WTC11 (cell line): ENCODE data around the gene EGFL8.
"Not testable (repeated sequence)": the region's sequence is repeated elsewhere in the genome, so short reads cannot be mapped to it uniquely, and the experiment has no call there.

Experiments used
- ETV6 ChIP-seq: sonication (generic); formaldehyde crosslinking; IDR thresholded peaks from 2 replicates; pipeline ENCODE4 v1.8.1; 2022; ENCODE audit warnings: mild to moderate bottlenecking, missing genetic modification reagents
- IRF2 ChIP-seq: sonication (generic); formaldehyde crosslinking; IDR thresholded peaks from 2 replicates; pipeline ENCODE4 v1.8.0; 2022; ENCODE audit warnings: low read depth, missing genetic modification reagents, borderline replicate concordance
- JUN ChIP-seq: sonication (generic); formaldehyde crosslinking; IDR thresholded peaks from 2 replicates; pipeline ENCODE4 v1.8.0; 2023; ENCODE audit warnings: mild to moderate bottlenecking, missing genetic modification reagents
- TEAD1 ChIP-seq: sonication (generic); formaldehyde crosslinking; IDR thresholded peaks from 2 replicates; pipeline ENCODE4 v1.8.0; 2022; ENCODE audit warnings: mild to moderate bottlenecking, missing genetic modification reagents
- TF ChIP-seq, protein P1 (sequence below): fragments of 200-600 bp; IDR thresholded peaks from 2 replicates; pipeline ENCODE4 v1.8.0; 2022; ENCODE audit warnings: antibody characterized with exemption

DNA sequence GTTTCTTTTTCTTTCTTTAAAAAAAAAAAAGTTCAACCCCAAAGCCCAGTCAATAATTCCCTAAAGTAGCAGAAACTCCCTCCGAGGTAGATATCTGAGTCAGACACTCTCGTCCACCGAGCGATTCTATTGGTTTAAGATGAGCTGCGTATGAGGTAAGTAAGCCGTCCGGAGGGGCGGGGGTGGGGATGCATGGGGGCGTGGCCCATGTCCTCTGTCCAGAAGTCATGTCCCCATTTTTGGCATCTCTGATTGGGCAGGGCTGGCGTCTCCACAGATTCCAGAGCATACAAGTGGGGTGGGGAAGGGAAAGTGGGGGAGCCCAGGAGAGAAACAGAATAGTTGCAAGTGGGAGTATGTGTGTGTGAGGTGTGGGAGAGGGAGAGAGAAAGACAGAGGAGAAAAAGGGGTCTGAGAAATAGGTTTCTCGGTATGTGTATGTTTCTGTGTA lies 21.3 kb downstream of the EGFL8 start:
- TF ChIP-seq ETV6, IRF2, JUN, TEAD1 (CRISPR knock-in tag): not testable (repeated sequence)
- TF ChIP-seq, protein P1, sequence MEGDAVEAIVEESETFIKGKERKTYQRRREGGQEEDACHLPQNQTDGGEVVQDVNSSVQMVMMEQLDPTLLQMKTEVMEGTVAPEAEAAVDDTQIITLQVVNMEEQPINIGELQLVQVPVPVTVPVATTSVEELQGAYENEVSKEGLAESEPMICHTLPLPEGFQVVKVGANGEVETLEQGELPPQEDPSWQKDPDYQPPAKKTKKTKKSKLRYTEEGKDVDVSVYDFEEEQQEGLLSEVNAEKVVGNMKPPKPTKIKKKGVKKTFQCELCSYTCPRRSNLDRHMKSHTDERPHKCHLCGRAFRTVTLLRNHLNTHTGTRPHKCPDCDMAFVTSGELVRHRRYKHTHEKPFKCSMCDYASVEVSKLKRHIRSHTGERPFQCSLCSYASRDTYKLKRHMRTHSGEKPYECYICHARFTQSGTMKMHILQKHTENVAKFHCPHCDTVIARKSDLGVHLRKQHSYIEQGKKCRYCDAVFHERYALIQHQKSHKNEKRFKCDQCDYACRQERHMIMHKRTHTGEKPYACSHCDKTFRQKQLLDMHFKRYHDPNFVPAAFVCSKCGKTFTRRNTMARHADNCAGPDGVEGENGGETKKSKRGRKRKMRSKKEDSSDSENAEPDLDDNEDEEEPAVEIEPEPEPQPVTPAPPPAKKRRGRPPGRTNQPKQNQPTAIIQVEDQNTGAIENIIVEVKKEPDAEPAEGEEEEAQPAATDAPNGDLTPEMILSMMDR = not testable (repeated sequence)
